NOMO-1 treated with DMSO at 0.1 percent for 48 hours (cell line): Measurements from ENCODE around the gene MMP15.
A peak's percentile ranks its signal among the peaks of the same experiment; 100 is the strongest.
"Not testable (repeated sequence)": the region's sequence is repeated elsewhere in the genome, so short reads cannot be mapped to it uniquely, and the experiment has no call there.

Experiments
- DNase-seq: peaks from one replicate; lab custom pipeline; 2025; ENCODE audit not compliant: unreplicated experiment; lab: John Stamatoyannopoulos, UW

Gene MMP15

GRCh38 chr16:58025351-58026138 is at the start of gene MMP15:
Gene MMP15, plus strand, starts transcription at chr16:58025754. Its CDS starts 597 bp downstream, at chr16:58026351.
- DNase-seq: peak; percentile 44

DNA sequence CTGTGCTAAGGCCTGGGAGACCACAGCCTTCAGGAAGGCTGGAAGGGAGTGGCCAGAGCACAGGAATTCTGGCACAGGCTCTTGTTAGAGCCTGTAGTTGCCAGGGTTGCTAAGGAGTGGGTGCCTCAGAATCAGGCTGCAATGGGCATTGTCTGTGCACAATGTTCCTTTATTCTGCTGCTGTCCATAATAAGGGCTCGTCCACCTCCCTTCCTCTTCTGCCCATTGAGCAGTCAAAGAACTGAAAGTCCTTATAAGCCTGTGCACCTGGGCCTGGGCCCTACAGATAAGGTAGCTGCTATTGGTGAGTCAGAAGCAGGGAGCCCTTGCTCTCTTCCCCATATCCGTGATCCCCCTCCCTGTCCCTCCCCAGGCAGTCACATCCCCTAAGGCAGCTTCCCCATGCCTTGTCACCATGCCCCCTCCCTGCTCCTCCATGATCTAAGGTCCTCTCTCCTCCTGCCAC is 49.2 kb upstream of the MMP15 start:
- DNase-seq: no peak

- no peak for DNase-seq
Observed at GRCh38 chr16:57977418-57978069, 48.0 kb upstream of the MMP15 start.

GRCh38 chr16:57978070-57978465 is 47.5 kb upstream of the MMP15 start:
- DNase-seq: not testable (repeated sequence)

GRCh38 chr16:57979006-57979585 is 46.5 kb upstream of the MMP15 start:
- no peak for DNase-seq

- DNase-seq: no peak
Observed at GRCh38 chr16:57981636-57982035, 43.9 kb upstream of the MMP15 start.

DNA sequence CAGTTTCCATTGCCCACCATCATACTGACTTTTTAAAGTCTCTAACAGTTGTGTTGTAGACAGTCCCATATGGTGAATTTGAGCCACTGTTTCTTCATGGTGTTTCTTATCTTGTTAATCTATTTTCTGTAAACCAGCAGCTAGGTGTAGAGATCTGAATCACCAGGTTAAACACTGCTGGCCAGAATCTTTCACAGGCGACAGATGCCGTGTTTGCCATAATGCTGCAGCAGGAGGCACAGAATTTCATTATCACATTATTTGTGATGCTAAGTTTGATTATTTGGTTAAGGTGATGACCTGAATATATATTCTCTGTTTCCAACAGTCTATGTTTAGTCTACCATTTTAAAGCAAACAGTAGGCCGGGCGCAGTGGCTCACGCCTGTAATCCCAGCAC is 43.2 kb upstream of the MMP15 start:
- no peak for DNase-seq

DNA sequence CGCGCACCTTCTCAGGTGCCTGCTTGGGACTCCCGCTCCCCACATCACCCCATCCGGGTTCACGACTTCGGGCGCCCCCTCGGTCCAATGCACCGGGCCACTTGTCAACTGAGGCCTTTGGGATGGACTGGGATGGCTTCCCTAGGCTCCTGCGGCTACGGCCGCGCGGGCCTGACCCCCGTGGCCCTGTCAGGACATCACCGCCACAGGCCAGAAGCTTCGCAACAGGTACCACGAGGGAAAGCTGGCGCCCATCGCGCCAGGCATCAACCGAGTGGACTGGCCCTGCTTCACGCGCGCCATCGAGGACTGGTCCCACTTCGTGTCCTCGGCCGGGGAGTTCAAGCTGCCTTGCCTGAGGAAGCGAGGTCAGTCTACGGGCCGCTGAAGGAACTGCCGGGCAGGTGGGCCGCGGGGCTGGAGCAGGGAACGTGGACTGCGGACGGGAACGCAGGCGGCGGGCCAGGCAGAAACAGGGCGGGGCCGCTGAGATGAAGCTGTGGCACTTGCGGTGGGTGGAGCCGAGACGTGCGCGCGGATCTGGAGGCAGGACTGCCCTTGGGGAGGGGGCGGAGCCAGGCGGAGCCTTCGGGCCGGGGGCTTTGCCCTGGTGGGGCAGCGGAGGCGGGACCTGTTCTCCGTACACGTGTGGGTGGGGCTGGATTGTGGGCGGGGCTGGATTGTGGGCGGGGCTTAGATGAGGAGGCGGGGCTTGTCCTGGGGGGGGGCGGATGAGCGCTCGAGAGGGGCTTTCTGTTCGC is 40.9 kb upstream of the MMP15 start:
- DNase-seq: peak; percentile 40

GRCh38 chr16:57985204-57986181 is 40.1 kb upstream of the MMP15 start:
- DNase-seq: no peak

DNA sequence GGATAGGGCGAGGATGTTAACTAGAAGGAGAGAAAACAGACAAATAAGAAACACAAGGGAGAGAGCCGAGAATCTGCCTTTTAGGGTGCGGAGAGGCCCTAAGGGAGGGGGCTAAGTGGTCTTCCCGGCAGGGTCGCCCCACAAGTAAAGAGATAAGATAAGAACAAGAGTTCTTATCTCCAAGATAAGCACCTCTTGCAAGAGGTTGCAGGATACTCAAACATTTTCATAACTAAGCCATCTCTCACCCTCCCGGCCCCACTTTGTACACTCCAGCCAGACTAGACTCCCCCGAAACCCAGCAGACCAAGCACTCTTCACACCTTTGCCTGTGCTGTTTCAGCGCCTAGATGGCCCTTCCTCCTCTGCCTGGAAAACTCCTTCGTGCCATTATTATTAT is 39.4 kb upstream of the MMP15 start:
- DNase-seq: no peak

- DNase-seq: no peak
Observed at GRCh38 chr16:57987441-57988177, 37.9 kb upstream of the MMP15 start.

- no peak for DNase-seq
Observed at GRCh38 chr16:57988929-57989328, 36.6 kb upstream of the MMP15 start.

- DNase-seq: no peak
Observed at GRCh38 chr16:57991551-57992059, 33.9 kb upstream of the MMP15 start.

GRCh38 chr16:57992084-57992483 is 33.5 kb upstream of the MMP15 start:
- DNase-seq: no peak

DNA sequence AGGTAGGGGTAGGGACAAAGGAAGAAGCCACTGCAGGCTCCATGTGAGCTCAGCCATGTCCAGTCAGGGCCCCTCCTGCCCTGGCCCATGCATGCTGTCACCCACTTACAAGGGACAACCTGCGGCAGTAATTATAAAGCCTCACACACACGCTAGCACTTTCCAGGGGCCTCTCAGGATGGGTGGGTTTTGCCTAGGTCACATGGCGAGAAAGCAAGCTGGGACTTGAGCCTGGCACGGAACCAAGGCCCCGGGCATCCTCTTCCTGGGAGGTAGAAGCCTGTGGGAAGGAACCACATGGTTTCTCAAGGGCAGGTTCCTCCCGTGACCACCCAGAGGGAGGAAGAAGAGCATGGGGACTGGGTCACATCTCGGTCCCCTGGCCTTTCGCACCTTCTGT is 32.1 kb upstream of the MMP15 start:
- DNase-seq: no peak

GRCh38 chr16:57993897-57994296 is 31.7 kb upstream of the MMP15 start:
- DNase-seq: no peak

DNA sequence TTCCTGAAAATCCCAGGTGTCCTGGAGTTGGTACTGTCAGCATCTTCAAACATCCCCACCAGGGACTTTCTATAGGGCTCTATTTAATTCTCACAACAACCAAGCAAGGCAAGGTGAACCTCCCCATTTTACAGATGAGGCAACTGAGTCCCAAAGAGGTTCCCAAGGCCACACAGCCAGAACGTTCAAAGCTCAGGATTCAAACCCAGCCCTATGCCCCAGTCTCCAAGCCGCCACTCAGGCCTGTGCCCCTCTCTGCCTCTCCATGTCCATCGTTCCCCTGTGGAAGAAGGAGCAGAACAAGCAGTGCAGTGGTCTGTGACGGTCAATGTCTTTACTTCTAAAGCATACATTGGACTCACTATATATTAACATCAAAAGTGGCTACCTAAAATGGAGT is 31.2 kb upstream of the MMP15 start:
- no peak for DNase-seq

DNA sequence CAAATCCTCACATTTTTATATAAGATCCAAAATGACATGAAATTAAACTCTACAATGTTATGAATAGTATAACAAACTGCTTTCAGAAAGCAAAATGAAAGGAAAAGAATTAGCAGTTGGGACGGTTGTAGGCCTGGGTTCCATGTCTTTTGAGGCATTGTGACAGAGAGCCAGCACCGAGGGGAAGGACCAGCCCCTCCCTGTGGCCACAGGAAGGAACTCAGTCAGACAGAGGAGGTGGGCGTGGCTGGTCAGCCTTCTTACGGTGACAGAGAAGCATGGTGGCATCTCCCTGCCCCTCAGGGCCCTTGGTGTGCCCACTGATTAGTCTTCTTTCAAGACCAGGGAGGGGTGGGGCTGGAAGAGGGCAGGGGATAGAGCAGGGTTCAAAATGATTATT is 30.8 kb upstream of the MMP15 start:
- DNase-seq: peak; percentile 70

- no peak for DNase-seq
Observed at GRCh38 chr16:57995721-57996405, 29.7 kb upstream of the MMP15 start.
